ENCODE data around the gene TSPAN10.

The TSPAN10 gene

GRCh38 chr17:81636505-81637288 lies at the start of gene TSPAN10, which contains the start of gene NPLOC4:
TSS of gene TSPAN10 (plus strand) at chr17:81637196. CDS start at chr17:81642413, 5,217 bp downstream.
TSS of gene NPLOC4 (minus strand) at chr17:81637112. CDS start at chr17:81636930, 182 bp downstream.
- Histone ChIP-seq H3K36me3 (peaks cover 23% of the 10 kb centered on the region), H3K27ac (peak within 1 kb of the TSS; percentile 95), H3K4me1 (peaks cover 29% of the 10 kb centered on the region), H3K27me3 (no peaks in the 10 kb centered on the region), H3K9me3 (no peaks in the 10 kb centered on the region), H3K4me2 (peak within 1 kb of the TSS; percentile 94), H3K9ac (peak within 1 kb of the TSS; percentile 94), H4K20me1 (peaks cover 51% of the 10 kb centered on the region), H3K4me3 (peak within 1 kb of the TSS; percentile 91)
- no peak for TF ChIP-seq Cebpa-rat (IDR thresholded peaks at IDR 0.05)

GRCh38 chr17:81589612-81590011 lies 47.4 kb upstream of the TSPAN10 start:
- H3K27ac ChIP-seq, result no peak overlapping the region
- H3K36me3 ChIP-seq, result peaks cover 100% of the 10 kb centered on the region
- no peak overlapping the region for H3K4me2 ChIP-seq
- H4K20me1 ChIP-seq, result peaks cover 28% of the 10 kb centered on the region
- H3K4me1 ChIP-seq, result no peaks in the 10 kb centered on the region
- no peak overlapping the region for H3K9ac ChIP-seq
- H3K9me3 ChIP-seq, result no peaks in the 10 kb centered on the region
- no peaks in the 10 kb centered on the region for H3K27me3 ChIP-seq
- no peak for TF ChIP-seq Cebpa-rat (IDR thresholded peaks at IDR 0.05)
- no peak overlapping the region for H3K4me3 ChIP-seq

DNA sequence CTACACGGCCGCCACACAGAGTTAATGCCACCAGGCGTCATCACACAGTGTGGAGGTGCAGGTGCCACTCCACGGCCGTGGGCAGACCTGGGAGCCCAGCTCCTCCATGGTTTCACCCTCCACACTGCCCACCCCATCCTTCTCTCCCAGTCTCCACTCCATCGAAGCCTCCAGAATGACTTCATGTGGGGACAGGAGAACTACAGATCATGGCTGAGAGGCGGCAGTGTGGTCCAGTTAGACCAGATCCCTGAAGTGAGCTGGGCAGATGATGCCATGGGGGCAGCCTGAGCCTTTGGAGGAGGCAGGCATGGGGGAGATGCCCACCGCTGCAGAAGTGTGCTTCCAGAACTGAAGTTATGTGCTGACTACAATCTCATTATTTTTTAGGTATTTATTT lies 46.9 kb upstream of the TSPAN10 start:
- peaks cover 100% of the 10 kb centered on the region for H3K36me3 ChIP-seq
- H3K9me3 ChIP-seq, result no peaks in the 10 kb centered on the region
- H3K4me1 ChIP-seq, result no peaks in the 10 kb centered on the region

DNA sequence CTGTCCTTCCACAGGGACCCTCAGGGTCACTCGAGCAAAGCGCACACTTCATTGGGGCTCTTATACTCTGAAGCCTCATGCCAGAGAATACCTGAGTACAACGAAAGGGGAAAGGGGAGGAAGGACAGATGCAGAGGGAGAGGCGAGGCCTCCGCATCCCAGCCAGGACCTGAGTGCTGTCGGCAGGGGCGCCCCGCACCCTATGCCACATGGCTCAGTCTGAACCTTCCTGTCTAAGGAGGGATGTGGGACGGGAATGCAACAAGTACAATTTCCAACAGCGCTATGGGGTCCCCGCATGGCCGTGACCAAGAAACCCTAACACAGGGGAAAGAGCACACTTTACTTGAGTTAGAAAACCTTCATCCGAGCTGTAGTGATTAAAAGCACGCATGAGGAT lies 45.0 kb upstream of the TSPAN10 start:
- Histone ChIP-seq H4K20me1 (peaks cover 17% of the 10 kb centered on the region), H3K9ac (no peak overlapping the region), H3K27me3 (no peaks in the 10 kb centered on the region), H3K36me3 (peaks cover 100% of the 10 kb centered on the region), H3K4me1 (peaks cover under 1% of the 10 kb centered on the region; the same call in 1 of the 2 replicates), H3K27ac (no peak overlapping the region), H3K4me2 (no peak overlapping the region), H3K4me3 (no peak overlapping the region), H3K9me3 (no peaks in the 10 kb centered on the region)
- no peak for TF ChIP-seq Cebpa-rat (IDR thresholded peaks at IDR 0.05)

More for the DNA sequence above, 46.9 kb upstream of the TSPAN10 start:
- Histone ChIP-seq H3K9ac (no peak overlapping the region), H3K27ac (no peak overlapping the region), H3K27me3 (no peaks in the 10 kb centered on the region), H3K4me3 (no peak overlapping the region), H4K20me1 (peaks cover 28% of the 10 kb centered on the region), H3K4me2 (no peak overlapping the region)
- no peak for TF ChIP-seq Cebpa-rat (IDR thresholded peaks at IDR 0.05)

DNA sequence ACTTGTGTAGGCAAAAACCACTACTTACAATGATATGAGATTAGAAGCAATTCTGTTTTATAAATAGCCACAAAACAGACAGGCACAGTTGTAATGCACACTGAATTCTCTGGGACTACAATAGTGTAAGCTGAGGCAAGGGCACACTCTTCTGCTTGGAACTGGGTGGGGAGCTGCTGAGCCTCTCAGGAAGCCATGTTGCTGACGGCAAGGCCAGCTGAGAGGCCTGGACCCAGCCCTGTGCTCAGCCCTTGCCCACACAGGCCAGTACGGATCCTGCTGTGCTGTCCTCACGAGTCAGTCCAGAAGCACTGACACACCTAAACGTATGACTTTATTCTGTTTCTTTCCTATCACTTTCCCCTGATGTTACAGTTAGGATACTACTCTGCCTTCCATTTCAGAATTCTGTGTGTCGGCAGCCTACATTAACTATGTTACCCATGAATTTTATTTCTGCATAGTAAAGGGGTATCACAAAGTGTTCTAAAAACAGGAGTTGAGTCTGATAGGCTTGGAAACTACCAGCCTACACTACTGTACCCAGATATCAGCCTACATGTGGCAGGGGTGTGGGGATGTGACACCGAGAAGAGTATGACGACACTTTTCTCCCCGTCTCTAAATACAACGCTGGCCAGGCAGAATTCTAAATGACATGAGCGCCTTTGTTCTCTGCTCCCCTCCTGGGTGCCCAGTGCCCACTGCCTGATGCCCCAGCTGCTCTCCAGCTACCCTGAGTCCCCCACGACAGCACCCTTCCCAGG lies 43.7 kb upstream of the TSPAN10 start:
- H3K9me3 ChIP-seq, result no peaks in the 10 kb centered on the region
- H3K36me3 ChIP-seq, result peaks cover 92% of the 10 kb centered on the region
- peaks cover 22% of the 10 kb centered on the region for H4K20me1 ChIP-seq
- no peaks in the 10 kb centered on the region for H3K27me3 ChIP-seq
- no peak for TF ChIP-seq Cebpa-rat (IDR thresholded peaks at IDR 0.05)
- H3K4me1 ChIP-seq, result peaks cover 14% of the 10 kb centered on the region
- peak overlapping the region; percentile 19; the same call in 1 of the 2 replicates for H3K9ac ChIP-seq
- no peak overlapping the region for H3K4me3 ChIP-seq
- H3K27ac ChIP-seq, result no peak overlapping the region
- no peak overlapping the region for H3K4me2 ChIP-seq

- H3K4me2 ChIP-seq, result no peak overlapping the region
- peak overlapping the region; percentile 27; the same call in 1 of the 2 replicates for H3K27ac ChIP-seq
- H3K4me1 ChIP-seq, result peaks cover 30% of the 10 kb centered on the region
- H3K4me3 ChIP-seq, result no peak overlapping the region
- H4K20me1 ChIP-seq, result peaks cover 31% of the 10 kb centered on the region
- no peak overlapping the region; the same call in 1 of the 2 replicates for H3K9ac ChIP-seq
- H3K9me3 ChIP-seq, result no peaks in the 10 kb centered on the region
- no peaks in the 10 kb centered on the region for H3K27me3 ChIP-seq
- H3K36me3 ChIP-seq, result peaks cover 74% of the 10 kb centered on the region
- no peak for TF ChIP-seq Cebpa-rat (IDR thresholded peaks at IDR 0.05)
These were observed 37.1 kb upstream of the TSPAN10 start for GRCh38 chr17:81599719-81600486.

- Histone ChIP-seq H3K4me1 (peaks cover 30% of the 10 kb centered on the region), H3K36me3 (peaks cover 74% of the 10 kb centered on the region), H3K27ac (no peak overlapping the region), H3K9me3 (no peaks in the 10 kb centered on the region), H4K20me1 (peaks cover 36% of the 10 kb centered on the region), H3K4me3 (no peak overlapping the region), H3K9ac (no peak overlapping the region), H3K4me2 (no peak overlapping the region), H3K27me3 (no peaks in the 10 kb centered on the region)
- no peak for TF ChIP-seq Cebpa-rat (IDR thresholded peaks at IDR 0.05)
These were observed 35.4 kb upstream of the TSPAN10 start for GRCh38 chr17:81601525-81602120.

DNA sequence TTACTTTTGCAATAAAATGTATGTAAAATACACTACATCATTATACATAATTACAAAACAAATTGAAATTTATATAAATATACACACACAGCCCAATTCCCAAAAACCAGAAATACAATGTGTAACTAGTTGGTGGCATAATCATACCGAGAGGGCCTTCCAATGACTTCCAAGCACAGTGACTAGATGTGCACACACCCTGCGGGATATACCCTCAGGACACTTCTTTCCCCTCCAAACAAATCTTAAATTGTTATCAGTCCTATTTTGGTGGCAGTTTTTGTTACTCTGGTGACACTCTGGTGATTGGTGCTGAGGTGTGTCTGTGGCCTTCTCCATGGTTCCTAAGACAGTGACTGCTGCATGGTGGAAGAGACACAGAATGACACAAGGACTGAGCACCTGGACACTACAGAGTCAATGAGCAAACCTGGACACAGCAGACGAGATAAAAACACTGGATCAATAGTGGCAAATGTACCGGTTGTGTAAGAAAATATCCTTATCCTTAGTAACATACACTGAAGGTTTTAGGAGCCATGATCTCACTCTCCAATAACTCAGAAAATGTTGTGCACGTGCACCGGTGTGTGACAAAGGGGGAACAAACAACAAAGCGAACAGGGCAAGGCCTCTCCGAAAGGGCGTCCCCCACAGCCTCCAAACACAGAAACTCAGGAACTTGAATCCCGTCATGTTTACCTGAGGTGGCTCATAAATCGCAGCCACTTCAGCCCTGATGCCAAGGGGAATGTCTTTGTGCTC lies 33.0 kb upstream of the TSPAN10 start:
- Histone ChIP-seq H4K20me1 (peaks cover 55% of the 10 kb centered on the region), H3K4me1 (peaks cover 9% of the 10 kb centered on the region), H3K27me3 (no peaks in the 10 kb centered on the region), H3K4me3 (no peak overlapping the region), H3K4me2 (no peak overlapping the region), H3K36me3 (peaks cover 90% of the 10 kb centered on the region), H3K9me3 (no peaks in the 10 kb centered on the region), H3K9ac (no peak overlapping the region), H3K27ac (no peak overlapping the region)
- no peak for TF ChIP-seq Cebpa-rat (IDR thresholded peaks at IDR 0.05)
